Effector memory CD4-positive, alpha-beta T cell (primary cell): ENCODE measurements around the gene NAA25.
"Not testable (repeated sequence)": the region's sequence is repeated elsewhere in the genome, so short reads cannot be mapped to it uniquely, and the experiment has no call there.

Experiments used
- DNase-seq, 3 donors: peaks; one replicate each; pipeline ENCODE4 v3.0.0-alpha.2; 2020
- H3K27ac ChIP-seq: 2 replicates; pipeline ENCODE4 v1.7.0; 2013; ENCODE audit warnings: mild to moderate bottlenecking, low read length, moderate library complexity; ENCODE audit not compliant: insufficient read depth, poor library complexity, severe bottlenecking
- H3K27me3 ChIP-seq: replicated peaks from 2 replicates; pipeline ENCODE4 v1.7.0; 2013; ENCODE audit warnings: mild to moderate bottlenecking, low read length; ENCODE audit not compliant: insufficient read depth, control insufficient read depth, poor library complexity, severe bottlenecking
- H3K36me3 ChIP-seq: 2 replicates; pipeline ENCODE4 v1.7.0; 2013; ENCODE audit warnings: mild to moderate bottlenecking, low read length, moderate library complexity; ENCODE audit not compliant: control insufficient read depth, insufficient read depth
- H3K4me1 ChIP-seq: 2 replicates; pipeline ENCODE4 v1.7.0; 2013; ENCODE audit warnings: low read length, mild to moderate bottlenecking; ENCODE audit not compliant: control insufficient read depth, insufficient read depth, poor library complexity, severe bottlenecking
- H3K4me3 ChIP-seq: 2 replicates; pipeline ENCODE4 v1.7.0; 2013; ENCODE audit warnings: low read length, low read depth, mild to moderate bottlenecking; ENCODE audit not compliant: insufficient read depth, poor library complexity, severe bottlenecking
- H3K9me3 ChIP-seq: 2 replicates; pipeline ENCODE4 v1.7.0; 2013; ENCODE audit warnings: mild to moderate bottlenecking, low read length, moderate library complexity; ENCODE audit not compliant: control insufficient read depth

The NAA25 gene

GRCh38 chr12:112066566-112066965, 42.0 kb downstream of the NAA25 start:
- Histone ChIP-seq H3K9me3 (no peaks in the 10 kb centered on the region), H3K27ac (no peak overlapping the region), H3K27me3 (no peaks in the 10 kb centered on the region), H3K4me3 (no peak overlapping the region), H3K36me3 (peaks cover 49% of the 10 kb centered on the region), H3K4me1 (no peaks in the 10 kb centered on the region)
- DNase-seq = no peak

GRCh38 chr12:112063273-112063672, 45.3 kb downstream of the NAA25 start:
- H3K27ac ChIP-seq = no peak overlapping the region
- no peaks in the 10 kb centered on the region for H3K27me3 ChIP-seq
- peaks cover 51% of the 10 kb centered on the region for H3K36me3 ChIP-seq
- DNase-seq = no peak
- H3K4me3 ChIP-seq = no peak overlapping the region
- no peaks in the 10 kb centered on the region for H3K9me3 ChIP-seq
- no peaks in the 10 kb centered on the region for H3K4me1 ChIP-seq

- Histone ChIP-seq H3K4me1 (no peaks in the 10 kb centered on the region), H3K27ac (no peak overlapping the region), H3K9me3 (no peaks in the 10 kb centered on the region), H3K36me3 (peaks cover 41% of the 10 kb centered on the region), H3K4me3 (no peak overlapping the region), H3K27me3 (no peaks in the 10 kb centered on the region)
- no peak for DNase-seq
Measured at GRCh38 chr12:112061137-112061536, 47.4 kb downstream of the NAA25 start.

GRCh38 chr12:112049351-112049750, 59.2 kb downstream of the NAA25 start:
- Histone ChIP-seq H3K4me3 (no peak overlapping the region), H3K27ac (no peak overlapping the region), H3K36me3 (peaks cover 69% of the 10 kb centered on the region), H3K4me1 (no peaks in the 10 kb centered on the region), H3K27me3 (no peaks in the 10 kb centered on the region), H3K9me3 (no peaks in the 10 kb centered on the region)
- no peak for DNase-seq

GRCh38 chr12:112046003-112046402, 62.6 kb downstream of the NAA25 start:
- Histone ChIP-seq H3K4me3 (no peak overlapping the region), H3K27ac (no peak overlapping the region), H3K27me3 (no peaks in the 10 kb centered on the region), H3K36me3 (peaks cover 78% of the 10 kb centered on the region), H3K9me3 (no peaks in the 10 kb centered on the region), H3K4me1 (no peaks in the 10 kb centered on the region)
- DNase-seq = no peak

DNA sequence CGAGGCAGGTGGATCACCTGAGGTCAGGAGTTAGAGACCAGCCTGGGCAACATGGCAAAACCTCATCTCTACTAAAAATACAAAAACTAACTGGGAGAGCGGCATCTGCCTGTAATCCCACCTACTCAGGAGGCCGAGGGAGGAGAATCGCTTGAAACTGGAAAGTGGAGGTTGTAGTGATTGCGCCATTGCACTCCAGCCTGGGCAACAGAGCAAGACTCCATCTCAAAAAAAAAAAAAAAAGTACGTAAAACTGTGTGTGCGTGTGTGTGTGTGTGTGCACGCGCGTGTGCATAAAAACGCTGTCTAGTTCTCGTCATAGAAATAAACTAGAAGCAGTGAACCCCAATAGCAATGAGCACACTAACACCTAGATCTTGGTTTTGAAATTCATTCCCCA, 72.0 kb downstream of the NAA25 start:
- H3K36me3 ChIP-seq = peaks cover 64% of the 10 kb centered on the region
- H3K9me3 ChIP-seq, H3K4me1 ChIP-seq: not testable (repeated sequence)

GRCh38 chr12:112035219-112035785, 73.3 kb downstream of the NAA25 start:
- H3K27me3 ChIP-seq = no peaks in the 10 kb centered on the region
- no peaks in the 10 kb centered on the region for H3K9me3 ChIP-seq
- no peak overlapping the region for H3K4me3 ChIP-seq
- no peak for DNase-seq
- no peaks in the 10 kb centered on the region for H3K4me1 ChIP-seq
- H3K27ac ChIP-seq = no peak overlapping the region
- peaks cover 55% of the 10 kb centered on the region for H3K36me3 ChIP-seq

More for the DNA sequence above, 72.0 kb downstream of the NAA25 start:
- not testable (repeated sequence) for H3K27me3 ChIP-seq, H3K4me3 ChIP-seq, H3K27ac ChIP-seq, DNase-seq

DNA sequence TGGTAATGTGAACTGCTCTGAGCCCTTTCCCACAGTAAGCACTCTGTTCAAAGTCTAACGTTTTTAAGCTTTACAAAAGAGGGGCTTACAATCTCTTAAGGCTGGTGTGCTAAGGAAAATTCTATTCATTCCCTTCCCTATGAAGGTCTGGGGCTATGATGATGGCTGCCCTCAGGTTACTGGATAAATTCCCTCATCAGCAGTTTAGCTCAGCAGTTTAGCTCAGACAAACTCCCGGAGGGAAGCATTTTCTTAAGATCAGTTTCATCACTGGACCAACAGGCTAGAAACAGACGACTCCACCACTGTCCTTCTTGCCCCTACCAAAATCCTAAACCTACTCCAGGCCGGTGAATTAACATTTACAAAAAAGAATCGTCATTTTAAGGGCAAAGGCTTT, 76.3 kb downstream of the NAA25 start:
- peaks cover 35% of the 10 kb centered on the region for H3K36me3 ChIP-seq
- no peaks in the 10 kb centered on the region for H3K4me1 ChIP-seq
- no peak overlapping the region for H3K27ac ChIP-seq
- DNase-seq = no peak
- H3K27me3 ChIP-seq = no peaks in the 10 kb centered on the region
- no peaks in the 10 kb centered on the region for H3K9me3 ChIP-seq
- H3K4me3 ChIP-seq = no peak overlapping the region

- Histone ChIP-seq H3K9me3 (no peaks in the 10 kb centered on the region), H3K27me3 (no peaks in the 10 kb centered on the region), H3K27ac (no peak overlapping the region), H3K36me3 (peaks cover 29% of the 10 kb centered on the region), H3K4me3 (no peak overlapping the region), H3K4me1 (no peaks in the 10 kb centered on the region)
- no peak for DNase-seq
Measured at GRCh38 chr12:112031472-112031871, 77.1 kb downstream of the NAA25 start.

- Histone ChIP-seq H3K36me3 (peaks cover 31% of the 10 kb centered on the region), H3K4me3 (no peak overlapping the region)
- DNase-seq = no peak
Measured at GRCh38 chr12:112029301-112029700, 79.3 kb downstream of the NAA25 start.

More at GRCh38 chr12:112029301-112029700, 79.3 kb downstream of the NAA25 start:
- H3K27ac ChIP-seq = no peak overlapping the region
- no peaks in the 10 kb centered on the region for H3K4me1 ChIP-seq
- H3K27me3 ChIP-seq = no peaks in the 10 kb centered on the region
- no peaks in the 10 kb centered on the region for H3K9me3 ChIP-seq
